ENCODE results near the gene ABCA6.

- no peak for TF ChIP-seq SETDB1 (CRISPR knock-in tag; IDR thresholded peaks at IDR 0.05; ENCODE audit: borderline replicate concordance)
- TF ChIP-seq FOXK2 (IDR thresholded peaks at IDR 0.05) = no peak
- TF ChIP-seq HCFC1 (IDR thresholded peaks at IDR 0.05; ENCODE audit: low read depth, low read length) = no peak
- TF ChIP-seq FOXO4 (CRISPR knock-in tag; conservative IDR thresholded peaks at IDR 0.05) = no peak
- TF ChIP-seq LCORL (IDR thresholded peaks at IDR 0.05) = no peak
- no peak for TF ChIP-seq LCORL (CRISPR knock-in tag; IDR thresholded peaks at IDR 0.05)
- no peak for TF ChIP-seq KLF13 (CRISPR knock-in tag; IDR thresholded peaks at IDR 0.05)
- TF ChIP-seq GATA4 (IDR thresholded peaks at IDR 0.05; ENCODE audit: borderline replicate concordance, low read depth) = no peak
- no peak for TF ChIP-seq AGO1 (IDR thresholded peaks at IDR 0.05; ENCODE audit: low read depth, low read length, poor library complexity, severe bottlenecking)
- no peak for TF ChIP-seq JUN (CRISPR knock-in tag; IDR thresholded peaks at IDR 0.05)
These were observed 99.4 kb downstream of the ABCA6 start for GRCh38 chr17:69042308-69042707.

All from HepG2 (cell line).